Astrocyte of the cerebellum (primary cell): ENCODE results near the gene FGFBP3.

Source experiments
- DNase-seq: peaks from one replicate; pipeline ENCODE4 v3.0.0-alpha.2; 2011; ENCODE audit warnings: low read depth
- H3K4me3 ChIP-seq: 2 replicates; pipeline ENCODE4 v1.5.1; 2011; ENCODE audit warnings: mild to moderate bottlenecking, low read depth, low read length, moderate library complexity
- CTCF ChIP-seq: IDR thresholded peaks from 2 replicates; pipeline ENCODE4 v1.5.1; 2012; ENCODE audit warnings: low read length, low read depth, moderate library complexity, mild to moderate bottlenecking; ENCODE audit errors: missing control alignments
- in situ Hi-C: cut with HindIII; loops from 2 replicates; pipeline ENCODE4 v1.10.0; 2017; ENCODE audit warnings: low sequenced_read_pairs

FGFBP3 gene

GRCh38 chr10:91883549-91884444 lies 25.5 kb downstream of the FGFBP3 start:
- TF ChIP-seq CTCF = no peak
- in situ Hi-C loops = no loop called here
- peak; percentile 42 for DNase-seq
- no peak overlapping the region for H3K4me3 ChIP-seq

GRCh38 chr10:91880310-91880709 lies 29.0 kb downstream of the FGFBP3 start:
- no peak for TF ChIP-seq CTCF
- no peak for DNase-seq
- in situ Hi-C loops = no loop called here
- no peak overlapping the region for H3K4me3 ChIP-seq

GRCh38 chr10:91879515-91880170 lies 29.6 kb downstream of the FGFBP3 start:
- DNase-seq = no peak
- no peak overlapping the region for H3K4me3 ChIP-seq
- in situ Hi-C loops = no loop called here
- no peak for TF ChIP-seq CTCF

GRCh38 chr10:91875779-91876178 lies 33.5 kb downstream of the FGFBP3 start:
- DNase-seq = no peak
- no peak overlapping the region for H3K4me3 ChIP-seq
- in situ Hi-C loops = no loop called here
- no peak for TF ChIP-seq CTCF

GRCh38 chr10:91875156-91875555 lies 34.1 kb downstream of the FGFBP3 start:
- DNase-seq = no peak
- H3K4me3 ChIP-seq = no peak overlapping the region
- in situ Hi-C loops = no loop called here
- no peak for TF ChIP-seq CTCF

- no peak for DNase-seq
- H3K4me3 ChIP-seq = no peak overlapping the region
- in situ Hi-C loops = no loop called here
- no peak for TF ChIP-seq CTCF
Observed at GRCh38 chr10:91865562-91866081, 43.7 kb downstream of the FGFBP3 start.
